ENCODE measurements around the gene MAD2L1BP. TPM values are rescaled to one million over a fixed set of nuclear protein-coding genes. Genes with fewer than 3 reads are reported as not detected.

Gene MAD2L1BP
- total RNA-seq, 3 donors from 2014 or later (not counting 1 experiment from before 2014, with no cell fraction given): 29.9 to 43.3 (median 38.3) TPM

DNA sequence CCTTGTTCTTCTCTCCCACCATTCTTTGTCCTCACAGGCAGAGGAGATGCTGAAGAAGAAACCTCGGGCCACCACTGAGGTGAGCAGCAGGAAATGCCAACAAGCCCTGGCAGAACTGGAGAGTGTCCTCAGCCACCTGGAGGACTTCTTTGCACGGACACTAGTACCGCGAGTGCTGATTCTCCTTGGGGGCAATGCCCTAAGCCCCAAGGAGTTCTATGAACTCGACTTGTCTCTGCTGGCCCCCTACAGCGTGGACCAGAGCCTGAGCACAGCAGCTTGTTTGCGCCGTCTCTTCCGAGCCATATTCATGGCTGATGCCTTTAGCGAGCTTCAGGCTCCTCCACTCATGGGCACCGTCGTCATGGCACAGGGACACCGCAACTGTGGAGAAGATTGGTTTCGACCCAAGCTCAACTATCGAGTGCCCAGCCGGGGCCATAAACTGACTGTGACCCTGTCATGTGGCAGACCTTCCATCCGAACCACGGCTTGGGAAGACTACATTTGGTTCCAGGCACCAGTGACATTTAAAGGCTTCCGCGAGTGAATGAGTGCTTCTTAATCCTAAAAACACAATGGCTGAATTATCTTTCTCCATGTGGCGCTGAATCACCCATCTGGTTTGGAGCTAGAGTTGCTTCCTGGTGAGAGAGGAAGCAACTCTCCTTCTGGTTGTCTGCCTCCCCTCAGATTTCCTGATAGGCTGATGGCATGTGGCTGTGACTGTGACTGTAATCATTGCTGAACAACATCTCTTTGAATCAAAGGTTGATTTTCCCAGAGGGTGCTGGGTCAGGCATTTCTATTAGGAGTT lies 4.6 kb downstream of the MAD2L1BP start:
- Histone ChIP-seq H3K9me3 (ENCODE audit: control insufficient read depth, insufficient read depth, low read length) (no peaks in the 10 kb centered on the region), H3K27ac (ENCODE audit: low read length) (no peak overlapping the region), H3K4me1 (ENCODE audit: control insufficient read depth, insufficient read depth, low read length) (peaks cover 37% of the 10 kb centered on the region), H3K27me3 (ENCODE audit: control insufficient read depth, insufficient read depth, low read length) (no peaks in the 10 kb centered on the region), H3K4me3 (ENCODE audit: low read length) (no peak overlapping the region), H3K36me3 (ENCODE audit: control insufficient read depth, insufficient read depth, low read length) (peaks cover 20% of the 10 kb centered on the region)
- no peak for ATAC-seq
- intact Hi-C loops (cut with micrococcal nuclease): no loop called here
- no peak for DNase-seq
- Mint-ChIP-seq H3K9me3 (no peaks in the 10 kb centered on the region), H3K27me3 (ENCODE audit: low read depth in 2 of 2) (no peaks in the 10 kb centered on the region), H3K27ac (no peak overlapping the region), H3K4me1 (peaks cover 30 to 54% of the 10 kb centered on the region in 2 donors), H3K36me3 (peaks cover 5% of the 10 kb centered on the region), H3K4me3 (peak overlapping the region; percentile 45)
- 95% methylated on average over 21 of the region's 21 CpGs for WGBS (ENCODE audit: insufficient coverage)
- TF ChIP-seq, protein P1, sequence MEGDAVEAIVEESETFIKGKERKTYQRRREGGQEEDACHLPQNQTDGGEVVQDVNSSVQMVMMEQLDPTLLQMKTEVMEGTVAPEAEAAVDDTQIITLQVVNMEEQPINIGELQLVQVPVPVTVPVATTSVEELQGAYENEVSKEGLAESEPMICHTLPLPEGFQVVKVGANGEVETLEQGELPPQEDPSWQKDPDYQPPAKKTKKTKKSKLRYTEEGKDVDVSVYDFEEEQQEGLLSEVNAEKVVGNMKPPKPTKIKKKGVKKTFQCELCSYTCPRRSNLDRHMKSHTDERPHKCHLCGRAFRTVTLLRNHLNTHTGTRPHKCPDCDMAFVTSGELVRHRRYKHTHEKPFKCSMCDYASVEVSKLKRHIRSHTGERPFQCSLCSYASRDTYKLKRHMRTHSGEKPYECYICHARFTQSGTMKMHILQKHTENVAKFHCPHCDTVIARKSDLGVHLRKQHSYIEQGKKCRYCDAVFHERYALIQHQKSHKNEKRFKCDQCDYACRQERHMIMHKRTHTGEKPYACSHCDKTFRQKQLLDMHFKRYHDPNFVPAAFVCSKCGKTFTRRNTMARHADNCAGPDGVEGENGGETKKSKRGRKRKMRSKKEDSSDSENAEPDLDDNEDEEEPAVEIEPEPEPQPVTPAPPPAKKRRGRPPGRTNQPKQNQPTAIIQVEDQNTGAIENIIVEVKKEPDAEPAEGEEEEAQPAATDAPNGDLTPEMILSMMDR (IDR thresholded peaks at IDR 0.05): no peak

DNA sequence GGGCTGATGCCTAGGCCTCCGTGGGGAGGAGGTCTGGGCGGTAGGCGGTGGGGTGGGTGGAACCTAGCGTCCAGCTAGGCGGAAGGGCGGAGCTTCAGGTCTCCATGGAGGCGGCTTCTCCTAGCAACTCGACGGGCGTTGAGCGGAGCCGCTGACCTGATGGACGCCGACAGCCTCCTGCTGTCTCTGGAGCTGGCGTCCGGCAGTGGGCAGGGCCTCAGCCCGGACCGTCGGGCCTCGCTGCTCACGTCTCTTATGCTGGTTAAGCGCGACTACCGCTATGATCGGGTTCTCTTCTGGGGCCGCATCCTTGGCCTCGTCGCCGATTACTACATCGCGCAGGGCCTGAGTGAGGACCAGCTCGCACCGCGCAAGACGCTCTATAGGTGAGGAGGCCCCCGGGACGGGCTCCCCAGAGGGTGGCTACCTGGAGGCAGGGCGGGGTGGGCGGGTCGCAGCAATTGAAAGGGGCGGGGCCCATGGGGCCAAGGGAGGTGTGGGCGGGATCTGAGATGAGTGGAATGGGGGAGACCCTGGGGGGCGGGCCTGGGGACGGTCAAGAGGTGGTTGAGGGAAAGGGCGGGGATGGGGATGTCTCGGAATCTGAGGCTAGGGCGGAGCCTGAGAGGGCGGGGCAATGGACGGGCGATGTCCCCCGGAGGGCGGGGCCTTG lies 9.4 kb downstream of the MAD2L1BP start, which contains the start of gene RSPH9:
RSPH9 (plus strand) TSS at position 97 of the 673 bp plus-strand sequence; CDS start at position 160, 63 bp downstream.
- H3K4me3 Mint-ChIP-seq: peak within 1 kb of the TSS; percentile 89
- Histone ChIP-seq H3K27ac (ENCODE audit: low read length) (no peak within 1 kb of the TSS), H3K27me3 (ENCODE audit: control insufficient read depth, insufficient read depth, low read length) (no peaks in the 10 kb centered on the region), H3K4me1 (ENCODE audit: control insufficient read depth, insufficient read depth, low read length) (peaks cover 13% of the 10 kb centered on the region), H3K4me3 (ENCODE audit: low read length) (peak within 1 kb of the TSS; percentile 44), H3K36me3 (ENCODE audit: control insufficient read depth, insufficient read depth, low read length) (peaks cover 12% of the 10 kb centered on the region), H3K9me3 (ENCODE audit: control insufficient read depth, insufficient read depth, low read length) (no peaks in the 10 kb centered on the region)
- intact Hi-C loops (cut with micrococcal nuclease): no loop called here
- peak; percentile 46 to 71 for DNase-seq
- peak within 1 kb of the TSS; percentile 48 to 74 for H3K27ac Mint-ChIP-seq
- H3K27me3 Mint-ChIP-seq (ENCODE audit: low read depth in 2 of 2): peaks cover 0 to 3% of the 10 kb centered on the region in 2 donors
- TF ChIP-seq, protein P1 (IDR thresholded peaks at IDR 0.05): no peak
- peak; percentile 74 to 82 (median 80) for ATAC-seq
- 10% methylated on average over 52 of the region's 52 CpGs for WGBS (ENCODE audit: insufficient coverage)
- peaks cover 13 to 28% of the 10 kb centered on the region in 2 donors for H3K4me1 Mint-ChIP-seq
- no peaks in the 10 kb centered on the region for H3K9me3 Mint-ChIP-seq
- H3K36me3 Mint-ChIP-seq: peaks cover 5% of the 10 kb centered on the region

DNA sequence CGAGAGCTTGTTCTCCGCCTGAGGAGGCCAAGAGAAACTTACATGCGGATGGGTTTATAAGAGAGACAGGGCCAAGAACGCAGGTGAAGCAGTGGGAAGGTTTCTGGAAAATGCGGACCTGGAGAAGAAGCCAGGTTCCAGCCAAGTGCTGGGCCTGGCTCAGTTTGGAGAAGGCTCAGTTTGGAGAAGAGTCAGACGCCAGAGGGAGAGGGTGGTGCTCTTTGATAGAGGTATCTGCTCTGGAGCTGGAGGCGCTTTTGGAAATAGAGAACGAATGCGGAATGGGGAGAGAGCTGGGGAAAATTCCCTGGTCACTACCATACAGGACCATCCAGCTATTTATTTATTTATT lies 9.9 kb downstream of the MAD2L1BP start:
- no peak for DNase-seq
- Mint-ChIP-seq H3K4me3 (peak overlapping the region; percentile 89), H3K27ac (peak overlapping the region; percentile 48 to 74), H3K27me3 (ENCODE audit: low read depth in 2 of 2) (peaks cover 0 to 6% of the 10 kb centered on the region in 2 donors), H3K4me1 (peaks cover 13 to 27% of the 10 kb centered on the region in 2 donors), H3K9me3 (no peaks in the 10 kb centered on the region), H3K36me3 (peaks cover 5% of the 10 kb centered on the region)
- peaks cover 7% of the 10 kb centered on the region for H3K36me3 ChIP-seq (ENCODE audit: control insufficient read depth, insufficient read depth, low read length)
- H3K27me3 ChIP-seq (ENCODE audit: control insufficient read depth, insufficient read depth, low read length): no peaks in the 10 kb centered on the region
- 8% methylated on average over 6 of the region's 9 CpGs for WGBS (ENCODE audit: insufficient coverage)
- intact Hi-C loops (cut with micrococcal nuclease): no loop called here
- H3K27ac ChIP-seq (ENCODE audit: low read length): no peak overlapping the region
- TF ChIP-seq, protein P1 (IDR thresholded peaks at IDR 0.05): no peak
- peak overlapping the region; percentile 44 for H3K4me3 ChIP-seq (ENCODE audit: low read length)
- H3K9me3 ChIP-seq (ENCODE audit: control insufficient read depth, insufficient read depth, low read length): no peaks in the 10 kb centered on the region
- peaks cover 13% of the 10 kb centered on the region for H3K4me1 ChIP-seq (ENCODE audit: control insufficient read depth, insufficient read depth, low read length)
- ATAC-seq: peak in 2 of 3 donors; percentile 6 to 9
